ENCODE data around the gene DHX29.

DNA sequence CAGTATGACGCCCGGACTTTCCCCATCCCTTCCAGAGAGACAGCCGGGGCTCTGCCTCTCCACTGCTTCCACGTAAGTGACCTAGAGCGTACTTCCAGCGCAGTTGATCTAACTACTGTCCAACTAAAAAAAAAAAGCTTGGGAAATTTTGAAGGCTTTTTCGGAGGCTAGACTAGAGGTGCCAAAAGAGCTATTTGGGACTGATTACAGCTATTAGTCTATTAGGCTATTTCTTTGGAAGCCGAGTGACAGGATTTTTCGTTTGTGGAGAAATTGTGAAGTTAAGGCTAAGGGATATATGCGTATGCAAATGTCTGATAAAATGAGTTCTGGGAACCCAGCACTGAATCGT lies 75.6 kb downstream of the DHX29 start:
- TF ChIP-seq POLR2AphosphoS5 (IDR thresholded peaks at IDR 0.05; ENCODE audit: low read depth, low read length) (no peak), POLR2A (IDR thresholded peaks at IDR 0.05; ENCODE audit: low read depth, low read length) (no peak), TAF1 (IDR thresholded peaks at IDR 0.05; ENCODE audit: low read depth, low read length) (no peak), POU2F2 (IDR thresholded peaks at IDR 0.05; ENCODE audit: low read depth, low read length) (no peak), SPI1 (IDR thresholded peaks at IDR 0.05; ENCODE audit: low read depth, low read length) (no peak), PAX5 (IDR thresholded peaks at IDR 0.05; ENCODE audit: insufficient read depth, low read length, severe bottlenecking) (no peak)

Data from GM12891 (cell line).